Jurkat, Clone E6-1 (cell line): ENCODE data around the gene ANTXR1.

Source experiments
- DNase-seq: peaks from one replicate; pipeline ENCODE4 v3.0.0-alpha.2; 2011; ENCODE audit warnings: low read depth, low spot score
- H3K4me3 ChIP-seq: 2 replicates; pipeline ENCODE4 v1.5.1; 2011; ENCODE audit warnings: mild to moderate bottlenecking, low read length, control low read depth, moderate library complexity

Gene ANTXR1

GRCh38 chr2:69087211-69087911, 74.4 kb downstream of the ANTXR1 start:
- DNase-seq: no peak
- no peak overlapping the region for H3K4me3 ChIP-seq

GRCh38 chr2:69087912-69088240, 74.9 kb downstream of the ANTXR1 start:
- no peak overlapping the region for H3K4me3 ChIP-seq
- DNase-seq: no peak

- no peak overlapping the region for H3K4me3 ChIP-seq
- DNase-seq: no peak
Observed at GRCh38 chr2:69088466-69088865, 75.5 kb downstream of the ANTXR1 start.

GRCh38 chr2:69089266-69089665, 76.3 kb downstream of the ANTXR1 start:
- H3K4me3 ChIP-seq: no peak overlapping the region
- no peak for DNase-seq

GRCh38 chr2:69089998-69090397, 77.0 kb downstream of the ANTXR1 start:
- no peak overlapping the region for H3K4me3 ChIP-seq
- no peak for DNase-seq

GRCh38 chr2:69090820-69091219, 77.8 kb downstream of the ANTXR1 start:
- DNase-seq: no peak
- H3K4me3 ChIP-seq: no peak overlapping the region

- no peak overlapping the region for H3K4me3 ChIP-seq
- no peak for DNase-seq
Observed at GRCh38 chr2:69092857-69093256, 79.9 kb downstream of the ANTXR1 start.

GRCh38 chr2:69095305-69095704, 82.3 kb downstream of the ANTXR1 start:
- no peak overlapping the region for H3K4me3 ChIP-seq
- DNase-seq: no peak

- DNase-seq: no peak
- H3K4me3 ChIP-seq: no peak overlapping the region
Observed at GRCh38 chr2:69096326-69097095, 83.5 kb downstream of the ANTXR1 start.

GRCh38 chr2:69097148-69097610, 84.2 kb downstream of the ANTXR1 start:
- no peak for DNase-seq
- H3K4me3 ChIP-seq: no peak overlapping the region

- no peak overlapping the region for H3K4me3 ChIP-seq
- DNase-seq: no peak
Observed at GRCh38 chr2:69097891-69098655, 85.1 kb downstream of the ANTXR1 start.

- DNase-seq: no peak
- no peak overlapping the region for H3K4me3 ChIP-seq
Observed at GRCh38 chr2:69099541-69099940, 86.6 kb downstream of the ANTXR1 start.

- no peak for DNase-seq
- no peak overlapping the region for H3K4me3 ChIP-seq
Observed at GRCh38 chr2:69100220-69100723, 87.3 kb downstream of the ANTXR1 start.

- no peak for DNase-seq
- no peak overlapping the region for H3K4me3 ChIP-seq
Observed at GRCh38 chr2:69102041-69102593, 89.1 kb downstream of the ANTXR1 start.

GRCh38 chr2:69103419-69103818, 90.4 kb downstream of the ANTXR1 start:
- peak; percentile 32 for DNase-seq
- H3K4me3 ChIP-seq: no peak overlapping the region

GRCh38 chr2:69104261-69104660, 91.3 kb downstream of the ANTXR1 start:
- no peak for DNase-seq

GRCh38 chr2:69109255-69109654, 96.3 kb downstream of the ANTXR1 start:
- DNase-seq: no peak
- H3K4me3 ChIP-seq: no peak overlapping the region

More at GRCh38 chr2:69104261-69104660, 91.3 kb downstream of the ANTXR1 start:
- H3K4me3 ChIP-seq: no peak overlapping the region

GRCh38 chr2:69111076-69111475, 98.1 kb downstream of the ANTXR1 start:
- H3K4me3 ChIP-seq: no peak overlapping the region
- DNase-seq: no peak

- H3K4me3 ChIP-seq: no peak overlapping the region
- DNase-seq: no peak
Observed at GRCh38 chr2:69113627-69114026, 100.6 kb downstream of the ANTXR1 start.
